Panc1 (cell line): ENCODE results near the gene TMEM269. TPM values are rescaled to one million over a fixed set of nuclear protein-coding genes. Genes with fewer than 3 reads are reported as not detected.

Experiments
- ATAC-seq: fragments of 200-7000 bp; cut with Tn5 transposase; 2 replicates; pipeline ENCODE4 v1.9.1; 2020; ENCODE audit warnings: mild to moderate bottlenecking, moderate library complexity
- BruUV-seq: library from RNA; stranded (reverse); fragments of 400-500 nt; replicated peaks from 2 replicates; lab custom pipeline; 2021; lab: Mats Ljungman, UMichigan
- CTCF ChIA-PET: fragments of 300-600 bp; sonication (Branson Sonifier 250); formaldehyde crosslinking; loops from one replicate; lab custom pipeline; 2022; ENCODE audit warnings: antibody characterized with exemption; lab: Charles Lee
- POLR2A ChIA-PET: fragments of 300-600 bp; sonication (Branson Sonifier 250); formaldehyde crosslinking; loops from one replicate; lab custom pipeline; 2022; ENCODE audit warnings: antibody characterized with exemption; lab: Charles Lee
- DNase-seq: peaks from one replicate; pipeline ENCODE4 v3.0.0-alpha.2; 2010; ENCODE audit warnings: low read depth, low spot score
- H3K27ac ChIP-seq: 2 replicates; pipeline ENCODE4 v1.5.1; 2011; ENCODE audit warnings: mild to moderate bottlenecking, low read length, inconsistent platforms
- H3K27me3 ChIP-seq: fragments of 200-500 bp; sonication (Bioruptor generic); 2 replicates; pipeline ENCODE4 v1.6.0; 2014; ENCODE audit warnings: low read length, inconsistent platforms; ENCODE audit not compliant: control insufficient read depth, insufficient read depth
- H3K36me3 ChIP-seq: fragments of 200-500 bp; sonication (Bioruptor generic); 2 replicates; pipeline ENCODE4 v1.5.1; 2014; ENCODE audit warnings: inconsistent platforms, mild to moderate bottlenecking, low read length, moderate library complexity; ENCODE audit not compliant: control insufficient read depth, insufficient read depth
- H3K4me1 ChIP-seq: 2 replicates; pipeline ENCODE4 v1.5.1; 2011; ENCODE audit warnings: inconsistent platforms, mild to moderate bottlenecking, low read length, moderate library complexity; ENCODE audit not compliant: control insufficient read depth, insufficient read depth
- H3K4me3 ChIP-seq, 2 experiments: 2 replicates each; pipeline ENCODE4 v1.5.1; 2011 to 2012; ENCODE audit warnings: low read depth in 2 of 2, low read length in 2 of 2, mild to moderate bottlenecking in 2 of 2, inconsistent platforms in 1 of 2, moderate library complexity in 1 of 2
- H3K9me3 ChIP-seq: fragments of 200-500 bp; sonication (Bioruptor generic); 2 replicates; pipeline ENCODE4 v1.5.1; 2014; ENCODE audit warnings: low read depth, mild to moderate bottlenecking, inconsistent platforms, low read length, moderate library complexity; ENCODE audit not compliant: control insufficient read depth, insufficient read depth
- POLR2AphosphoS5 ChIP-seq: IDR thresholded peaks from 2 replicates; pipeline ENCODE4 v1.6.1; 2012; ENCODE audit warnings: mild to moderate bottlenecking, low read depth, low read length, moderate library complexity
- SIN3A ChIP-seq: IDR thresholded peaks from 2 replicates; pipeline ENCODE4 v1.6.1; 2012; ENCODE audit warnings: low read depth, mild to moderate bottlenecking, low read length, moderate library complexity, borderline replicate concordance; ENCODE audit not compliant: insufficient read depth
- TCF7L2 ChIP-seq: IDR thresholded peaks from 2 replicates; pipeline ENCODE4 v1.6.1; 2011; ENCODE audit warnings: mild to moderate bottlenecking, low read depth, low read length, inconsistent platforms
- in situ Hi-C: cut with HindIII; loops from 2 replicates; pipeline ENCODE4 v1.10.0; 2016; ENCODE audit warnings: low sequenced_read_pairs, low pct_unique_long_range_greater_than_20kb
- intact Hi-C: fragments of 100-400 bp; cut with micrococcal nuclease; formaldehyde crosslinking; loops from one replicate; pipeline ENCODE4 v1.10.0; 2022; ENCODE audit not compliant: unreplicated experiment
- total RNA-seq: library from RNA; stranded (reverse); gene quantifications from one replicate; pipeline ENCODE4 v1.2.1, GENCODE V29; 2021; ENCODE audit not compliant: unreplicated experiment
- TF ChIP-seq, protein P1 (sequence below): fragments of 450-650 bp; IDR thresholded peaks from 2 replicates; pipeline ENCODE4 v1.5.1; 2017; ENCODE audit warnings: mild to moderate bottlenecking
- TF ChIP-seq, protein P2 (sequence below), 2 experiments: IDR thresholded peaks; 2 replicates each; pipeline ENCODE4 v1.6.1; 2011 to 2012; ENCODE audit warnings: low read depth in 2 of 2, control low read depth in 1 of 2, low read length in 1 of 2, mild to moderate bottlenecking in 1 of 2, moderate library complexity in 1 of 2; ENCODE audit not compliant: insufficient read depth in 1 of 2

The TMEM269 gene
- total RNA-seq, 1 experiment from 2014 or later, result 0.13 TPM

DNA sequence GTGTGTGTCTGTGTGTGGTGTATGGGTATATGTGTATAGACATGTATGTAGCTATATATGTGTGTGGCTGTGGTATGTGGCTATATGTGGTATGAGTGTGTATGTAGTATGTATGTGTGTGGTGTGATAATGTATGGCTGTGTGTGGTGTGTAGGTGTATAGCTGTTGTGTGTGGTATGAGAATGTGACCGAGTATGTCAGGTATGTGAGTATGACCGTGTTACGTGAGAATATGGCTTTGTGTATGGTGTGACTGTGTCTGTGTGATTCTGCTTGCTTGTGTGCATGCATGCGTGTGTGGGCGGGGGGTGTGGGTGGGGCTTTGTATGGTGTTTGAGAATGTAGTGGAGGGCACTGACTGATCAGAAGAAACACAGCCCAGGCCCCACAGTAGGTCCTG, 65.2 kb downstream of the TMEM269 start:
- TF ChIP-seq SIN3A (no peak), POLR2AphosphoS5 (no peak), TCF7L2 (no peak)
- TF ChIP-seq, protein P1, sequence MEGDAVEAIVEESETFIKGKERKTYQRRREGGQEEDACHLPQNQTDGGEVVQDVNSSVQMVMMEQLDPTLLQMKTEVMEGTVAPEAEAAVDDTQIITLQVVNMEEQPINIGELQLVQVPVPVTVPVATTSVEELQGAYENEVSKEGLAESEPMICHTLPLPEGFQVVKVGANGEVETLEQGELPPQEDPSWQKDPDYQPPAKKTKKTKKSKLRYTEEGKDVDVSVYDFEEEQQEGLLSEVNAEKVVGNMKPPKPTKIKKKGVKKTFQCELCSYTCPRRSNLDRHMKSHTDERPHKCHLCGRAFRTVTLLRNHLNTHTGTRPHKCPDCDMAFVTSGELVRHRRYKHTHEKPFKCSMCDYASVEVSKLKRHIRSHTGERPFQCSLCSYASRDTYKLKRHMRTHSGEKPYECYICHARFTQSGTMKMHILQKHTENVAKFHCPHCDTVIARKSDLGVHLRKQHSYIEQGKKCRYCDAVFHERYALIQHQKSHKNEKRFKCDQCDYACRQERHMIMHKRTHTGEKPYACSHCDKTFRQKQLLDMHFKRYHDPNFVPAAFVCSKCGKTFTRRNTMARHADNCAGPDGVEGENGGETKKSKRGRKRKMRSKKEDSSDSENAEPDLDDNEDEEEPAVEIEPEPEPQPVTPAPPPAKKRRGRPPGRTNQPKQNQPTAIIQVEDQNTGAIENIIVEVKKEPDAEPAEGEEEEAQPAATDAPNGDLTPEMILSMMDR, result no peak
- TF ChIP-seq, protein P2, sequence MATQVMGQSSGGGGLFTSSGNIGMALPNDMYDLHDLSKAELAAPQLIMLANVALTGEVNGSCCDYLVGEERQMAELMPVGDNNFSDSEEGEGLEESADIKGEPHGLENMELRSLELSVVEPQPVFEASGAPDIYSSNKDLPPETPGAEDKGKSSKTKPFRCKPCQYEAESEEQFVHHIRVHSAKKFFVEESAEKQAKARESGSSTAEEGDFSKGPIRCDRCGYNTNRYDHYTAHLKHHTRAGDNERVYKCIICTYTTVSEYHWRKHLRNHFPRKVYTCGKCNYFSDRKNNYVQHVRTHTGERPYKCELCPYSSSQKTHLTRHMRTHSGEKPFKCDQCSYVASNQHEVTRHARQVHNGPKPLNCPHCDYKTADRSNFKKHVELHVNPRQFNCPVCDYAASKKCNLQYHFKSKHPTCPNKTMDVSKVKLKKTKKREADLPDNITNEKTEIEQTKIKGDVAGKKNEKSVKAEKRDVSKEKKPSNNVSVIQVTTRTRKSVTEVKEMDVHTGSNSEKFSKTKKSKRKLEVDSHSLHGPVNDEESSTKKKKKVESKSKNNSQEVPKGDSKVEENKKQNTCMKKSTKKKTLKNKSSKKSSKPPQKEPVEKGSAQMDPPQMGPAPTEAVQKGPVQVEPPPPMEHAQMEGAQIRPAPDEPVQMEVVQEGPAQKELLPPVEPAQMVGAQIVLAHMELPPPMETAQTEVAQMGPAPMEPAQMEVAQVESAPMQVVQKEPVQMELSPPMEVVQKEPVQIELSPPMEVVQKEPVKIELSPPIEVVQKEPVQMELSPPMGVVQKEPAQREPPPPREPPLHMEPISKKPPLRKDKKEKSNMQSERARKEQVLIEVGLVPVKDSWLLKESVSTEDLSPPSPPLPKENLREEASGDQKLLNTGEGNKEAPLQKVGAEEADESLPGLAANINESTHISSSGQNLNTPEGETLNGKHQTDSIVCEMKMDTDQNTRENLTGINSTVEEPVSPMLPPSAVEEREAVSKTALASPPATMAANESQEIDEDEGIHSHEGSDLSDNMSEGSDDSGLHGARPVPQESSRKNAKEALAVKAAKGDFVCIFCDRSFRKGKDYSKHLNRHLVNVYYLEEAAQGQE (IDR thresholded peaks at IDR 0.05; ENCODE audit: insufficient read depth in 1 of 2, low read depth in 2 of 2, low read length in 1 of 2), result no peak
- no TSS peak for BruUV-seq
- in situ Hi-C loops (no loop called here), intact Hi-C loops (no loop called here)
- no peak overlapping the region for H3K27ac ChIP-seq
- ChIA-PET CTCF (interaction anchor here (0.6 kb wide), 1 partner anchor 1864 kb away, joined by 4 read pairs; no protein-coding TSS in a partner anchor), POLR2A (interaction anchor here (0.6 kb wide), 1 partner anchor 128 kb away, joined by 12 read pairs; no protein-coding TSS in a partner anchor)
- ATAC-seq (no peak), DNase-seq (no peak)
- H3K27me3 ChIP-seq, result no peaks in the 10 kb centered on the region
- no peaks in the 10 kb centered on the region for H3K36me3 ChIP-seq
- H3K4me1 ChIP-seq, result peaks cover 5% of the 10 kb centered on the region
- no peak overlapping the region for H3K4me3 ChIP-seq
- peaks cover 16% of the 10 kb centered on the region for H3K9me3 ChIP-seq

Other genes starting within 250 kb of the TMEM269 start
- gene PPIH, start 126.6 kb upstream of the TMEM269 start, total RNA-seq, result 78.5 TPM
- gene YBX1, start 102.6 kb upstream of the TMEM269 start, total RNA-seq, result 908 TPM
- 0.05 TPM for gene CLDN19, start 44.8 kb upstream of the TMEM269 start, total RNA-seq
- gene P3H1, start 18.0 kb upstream of the TMEM269 start, total RNA-seq, result 84.8 TPM
- gene C1orf50, start 17.7 kb upstream of the TMEM269 start, total RNA-seq, result 5.8 TPM
- 15.3 TPM for gene ERMAP, start 32.1 kb downstream of the TMEM269 start, total RNA-seq
- 21.2 TPM for gene SVBP, start 32.4 kb downstream of the TMEM269 start, total RNA-seq
- 9.9 TPM for gene ZNF691, start 61.6 kb downstream of the TMEM269 start, total RNA-seq
- 32.9 TPM for gene SLC2A1, start 173.9 kb downstream of the TMEM269 start, total RNA-seq